ENCODE measurements around the gene DUT. TPM values are rescaled to one million over a fixed set of nuclear protein-coding genes. Genes with fewer than 3 reads are reported as not detected.

The DUT gene
- total and polyA plus RNA-seq, 9 of the 15 experiments (the other 6 are each of a cell fraction or from before 2014, with no cell fraction given): 13.9 to 235 (median 94.9) TPM

DNA sequence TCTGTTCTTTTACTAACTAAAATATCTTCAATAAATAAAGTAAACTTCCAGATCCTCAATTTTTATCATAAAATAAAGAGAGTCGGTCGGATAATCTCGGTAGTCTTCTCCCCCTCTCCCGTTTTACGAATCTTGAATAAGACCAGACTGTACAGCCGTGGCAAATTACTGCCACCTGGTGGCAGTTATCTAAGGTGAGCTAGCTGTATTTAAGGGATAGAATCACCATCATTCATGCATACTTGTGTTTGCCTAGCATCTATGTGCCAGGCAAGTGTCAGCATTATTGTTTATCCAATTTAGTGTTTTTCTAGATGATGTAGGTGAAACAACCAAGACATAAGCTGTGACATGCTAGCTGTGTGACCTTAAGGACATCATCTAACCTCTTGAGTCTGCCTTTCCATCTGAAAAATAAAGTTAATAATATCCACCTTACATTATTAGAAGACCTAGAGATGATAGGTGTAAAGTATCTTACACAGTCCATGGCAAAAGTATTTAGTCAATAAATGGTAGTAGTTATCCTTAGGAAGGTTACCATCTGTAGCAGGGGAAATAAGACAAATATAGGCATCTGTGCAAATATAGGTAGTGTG lies 21.3 kb downstream of the DUT start (continued):
- TF ChIP-seq SPI1 (IDR thresholded peaks at IDR 0.05; ENCODE audit: borderline replicate concordance, low read depth, low read length) (no peak), HIVEP1 (CRISPR knock-in tag; IDR thresholded peaks at IDR 0.05) (no peak), ATF1 (CRISPR knock-in tag; IDR thresholded peaks at IDR 0.05) (no peak), ATF1 (tag; IDR thresholded peaks at IDR 0.05) (no peak), OTX1 (CRISPR knock-in tag; IDR thresholded peaks at IDR 0.05) (no peak), PHB2 (IDR thresholded peaks at IDR 0.05; ENCODE audit: low read depth) (no peak), ZKSCAN1 (IDR thresholded peaks at IDR 0.05; ENCODE audit: low read depth, low read length) (no peak), HDAC8 (tag; IDR thresholded peaks at IDR 0.05) (no peak), KHSRP (IDR thresholded peaks at IDR 0.05) (no peak), TEAD1 (CRISPR knock-in tag; IDR thresholded peaks at IDR 0.05) (peak; percentile 19 to 30; a peak in 1 of 4 replicates), ZNF12 (CRISPR knock-in tag; IDR thresholded peaks at IDR 0.05) (no peak)
- TF ChIP-seq, protein P1, sequence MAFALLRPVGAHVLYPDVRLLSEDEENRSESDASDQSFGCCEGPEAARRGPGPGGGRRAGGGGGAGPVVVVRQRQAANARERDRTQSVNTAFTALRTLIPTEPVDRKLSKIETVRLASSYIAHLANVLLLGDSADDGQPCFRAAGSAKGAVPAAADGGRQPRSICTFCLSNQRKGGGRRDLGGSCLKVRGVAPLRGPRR (CRISPR knock-in tag; IDR thresholded peaks at IDR 0.05): no peak

DNA sequence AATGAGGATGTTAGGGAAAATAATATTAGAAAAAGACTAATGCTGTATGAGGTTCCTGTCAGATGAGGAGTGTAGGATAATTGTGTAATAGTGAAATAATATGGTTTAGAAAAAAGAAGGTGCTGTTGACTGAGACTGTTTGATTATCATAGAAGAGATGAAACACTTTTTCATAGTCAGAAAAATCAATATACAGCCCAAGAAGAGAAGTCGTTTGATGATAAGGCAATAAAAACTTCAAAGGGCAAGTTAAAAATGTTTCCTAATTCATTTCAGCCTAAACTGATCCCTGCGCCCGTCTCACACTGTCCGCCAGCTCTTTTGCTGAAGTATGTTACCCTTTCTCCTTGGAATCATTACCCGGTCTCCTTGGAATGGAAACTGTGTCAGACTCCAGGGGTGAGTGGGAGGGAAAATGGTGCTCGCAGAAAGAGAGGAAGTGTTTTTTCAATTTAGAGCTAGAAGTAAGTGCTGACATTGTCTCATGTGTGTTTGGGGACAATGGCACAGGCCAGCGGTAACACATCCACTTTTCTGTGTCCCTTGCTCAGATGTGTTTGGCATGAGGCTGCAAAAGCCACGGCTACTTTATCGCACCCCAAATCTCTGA lies 23.6 kb downstream of the DUT start:
- Histone ChIP-seq H3K4me2 (ENCODE audit: insufficient read depth, low read length) (no peak overlapping the region), H4K20me1 (replicated peaks; ENCODE audit: control insufficient read depth, insufficient read depth, low read length) (no peaks in the 10 kb centered on the region), H3K9ac (ENCODE audit: insufficient read depth in 1 of 2, low read depth in 2 of 2, low read length in 2 of 2) (no peak overlapping the region), H3K4me1 (replicated peaks in 1 of 2; ENCODE audit: control insufficient read depth in 2 of 2, insufficient read depth in 2 of 2, low read length in 2 of 2) (no peaks in the 10 kb centered on the region; a peak in 2 of 5 replicates), H3K27ac (ENCODE audit: extremely low read depth, low read depth, low read length) (no peak overlapping the region), H3K9me1 (ENCODE audit: control insufficient read depth, insufficient read depth, low read length) (no peaks in the 10 kb centered on the region), H2AFZ (ENCODE audit: low read depth, low read length) (0 out of 2 replicates have a peak overlapping the region, but pooled peaks have one; percentile 38), H3K4me3 (no peak overlapping the region), H3K36me3 (ENCODE audit: control insufficient read depth, insufficient read depth, low read length) (no peaks in the 10 kb centered on the region), H3K9me3 (replicated peaks; ENCODE audit: control insufficient read depth, insufficient read depth, low read depth, low read length) (no peaks in the 10 kb centered on the region), H3K79me2 (ENCODE audit: control insufficient read depth, insufficient read depth, low read length) (no peaks in the 10 kb centered on the region), H3K27me3 (ENCODE audit: control insufficient read depth in 2 of 2, insufficient read depth in 2 of 2, low read length in 2 of 2) (no peaks in the 10 kb centered on the region)
- no peak for ATAC-seq
- FAIRE-seq: no peak
- BruUV-seq (replicated peaks): no TSS peak
- intact Hi-C loops (cut with micrococcal nuclease): loop anchor here (5.0 to 10.0 kb wide), 5 partner anchors 67 to 1157 kb away; partner anchors contain the start of gene FGF7
- CTCF ChIA-PET (ENCODE audit: low intra/inter-chr PET ratio): interaction anchor here (0.7 kb wide), 1 partner anchor 184 kb away, joined by 4 read pairs; no protein-coding TSS in a partner anchor
- DNase-seq (ENCODE audit: extremely low read depth in 1 of 4, low spot score in 3 of 4): no peak
- POLR2A ChIA-PET: interaction anchor here (0.6 kb wide), 1 partner anchor 709 kb away, joined by 3 read pairs; no protein-coding TSS in a partner anchor
- in situ Hi-C loops (cut with MboI): loop anchor here (25.0 kb wide), 2 partner anchors 458 to 1783 kb away; partner anchors contain the start of gene CEP152
- WGBS (ENCODE audit: insufficient coverage, low coverage, missing lambda C conversion rate): 19% methylated on average over 9 of the region's 9 CpGs
- TF ChIP-seq LARP7 (IDR thresholded peaks at IDR 0.05) (no peak), ETS2 (tag; IDR thresholded peaks at IDR 0.05; ENCODE audit: borderline replicate concordance, poor library complexity, severe bottlenecking) (no peak), CBX5 (IDR thresholded peaks at IDR 0.05; ENCODE audit: borderline replicate concordance, low read depth) (no peak), HMG20A (CRISPR knock-in tag; conservative IDR thresholded peaks at IDR 0.05) (no peak), MCM5 (IDR thresholded peaks at IDR 0.05; ENCODE audit: low read depth) (no peak), MAFF (IDR thresholded peaks at IDR 0.05; ENCODE audit: low read length) (no peak), CHCHD3 (CRISPR knock-in tag; IDR thresholded peaks at IDR 0.05) (no peak), HCFC1 (IDR thresholded peaks at IDR 0.05; ENCODE audit: low read depth, low read length) (no peak), CCAR2 (IDR thresholded peaks at IDR 0.05; ENCODE audit: low read depth, low read length) (no peak)

Measured in K562 (cell line).